Measurements from ENCODE around the gene SORCS2. TPM values are rescaled to one million over a fixed set of nuclear protein-coding genes. Genes with fewer than 3 reads are reported as not detected.
A peak's percentile ranks its signal among the peaks of the same experiment; 100 is the strongest.

SORCS2 gene
- total and polyA plus RNA-seq, 2 of the 4 experiments (the other 2 are of a cell fraction), result 0.36 to 0.62 TPM

GRCh38 chr4:7705062-7705461, 512.7 kb downstream of the SORCS2 start:
- no TSS peak for BruUV-seq (replicated peaks)
- Histone ChIP-seq H3K36me3 (ENCODE audit: control insufficient read depth, insufficient read depth, low read length) (no peaks in the 10 kb centered on the region), H3K27me3 (ENCODE audit: control insufficient read depth, insufficient read depth, low read length) (peaks cover 29% of the 10 kb centered on the region), H3K56ac (ENCODE audit: extremely low read depth, insufficient read depth, low read length) (no peak overlapping the region), H3K14ac (replicated peaks; ENCODE audit: low read depth, low read length) (no peak overlapping the region), H2AFZ (replicated peaks; ENCODE audit: low read length, poor library complexity) (no peak overlapping the region), H4K8ac (ENCODE audit: low read depth in 2 of 2, low read length in 2 of 2) (no peak overlapping the region), H3K27ac (ENCODE audit: insufficient read depth, low read length) (no peak overlapping the region), H3K79me1 (ENCODE audit: low read depth in 1 of 2, low read length in 2 of 2) (no peaks in the 10 kb centered on the region), H3K4me3 (ENCODE audit: insufficient read depth, low read depth, low read length) (no peak overlapping the region), H3K23ac (ENCODE audit: low read depth, low read length) (no peak overlapping the region), H2BK5ac (ENCODE audit: low read depth, low read length, poor library complexity, severe bottlenecking) (no peak overlapping the region), H2BK15ac (ENCODE audit: low read depth, low read length) (no peak overlapping the region), H2AK5ac (ENCODE audit: low read depth, low read length) (no peak overlapping the region), H3K9me3 (ENCODE audit: control insufficient read depth, insufficient read depth, low read length) (no peaks in the 10 kb centered on the region), H2AK9ac (replicated peaks; ENCODE audit: low read depth, low read length, poor library complexity) (peak overlapping the region; percentile 39), H4K20me1 (ENCODE audit: insufficient read depth, low read length) (no peaks in the 10 kb centered on the region), H3K4me2 (ENCODE audit: low read depth, low read length) (no peak overlapping the region), H4K5ac (ENCODE audit: low read depth, low read length) (no peak overlapping the region), H3K4ac (ENCODE audit: low read depth, low read length) (no peak overlapping the region), H4K91ac (ENCODE audit: insufficient read depth, low read depth, low read length) (no peak overlapping the region), H3K9me1 (ENCODE audit: insufficient read depth, low read length) (no peaks in the 10 kb centered on the region), H2BK20ac (ENCODE audit: low read depth, low read length) (no peak overlapping the region), H3K18ac (ENCODE audit: low read depth, low read length) (no peak overlapping the region), H2BK120ac (ENCODE audit: low read depth, low read length) (no peak overlapping the region), H3K9ac (ENCODE audit: low read depth, low read length) (no peak overlapping the region), H3K4me1 (ENCODE audit: control insufficient read depth, insufficient read depth, low read length) (no peaks in the 10 kb centered on the region)
- no peak for ATAC-seq (ENCODE audit: low read depth)
- dilution Hi-C loops (cut with HindIII; ENCODE audit: low sequenced_read_pairs, unreplicated experiment) (no loop called here), intact Hi-C loops (cut with micrococcal nuclease) (no loop called here), in situ Hi-C loops (cut with MboI; ENCODE audit: low sequenced_read_pairs) (no loop called here)
- no peak for DNase-seq
- 94% methylated on average over 3 of the region's 8 CpGs; no CpG with 5 or more reads in 1 of the 2 experiments for WGBS, 2 experiments (ENCODE audit: extremely low coverage in 2 of 2, insufficient read length in 1 of 2)
- TF ChIP-seq USF2 (IDR thresholded peaks at IDR 0.05; ENCODE audit: low read depth, low read length), result no peak
- no peak for TF ChIP-seq POLR2A (IDR thresholded peaks at IDR 0.05; ENCODE audit: low read depth, low read length)
- no peak for TF ChIP-seq FOS (IDR thresholded peaks at IDR 0.05; ENCODE audit: low read depth, low read length)
- TF ChIP-seq RFX5 (IDR thresholded peaks at IDR 0.05; ENCODE audit: low read depth, low read length), result no peak
- TF ChIP-seq RAD21 (IDR thresholded peaks at IDR 0.05; ENCODE audit: low read length), result no peak
- no peak for TF ChIP-seq MAZ (IDR thresholded peaks at IDR 0.05; ENCODE audit: borderline replicate concordance, low read depth, low read length)
- no peak for TF ChIP-seq SMC3 (IDR thresholded peaks at IDR 0.05; ENCODE audit: low read depth, low read length)
- no peak for TF ChIP-seq CEBPB (IDR thresholded peaks at IDR 0.05; ENCODE audit: low read depth, low read length)
- TF ChIP-seq NFE2L2 (IDR thresholded peaks at IDR 0.05; ENCODE audit: low read depth, low read length), result no peak
- TF ChIP-seq CHD1 (IDR thresholded peaks at IDR 0.05; ENCODE audit: low read depth, low read length), result no peak
- ChIA-PET POLR2A (ENCODE audit: unreplicated experiment) (no interaction called here), CTCF (no interaction called here)
